Esophagus muscularis mucosa (tissue), 4 donors: Measurements from ENCODE around the gene PRF1. TPM values are rescaled to one million over a fixed set of nuclear protein-coding genes. Genes with fewer than 3 reads are reported as not detected.

Experiments used
- DNase-seq: peaks from one replicate; pipeline ENCODE4 v3.0.0-alpha.2; 2017; ENCODE audit errors: extremely low spot score
- H3K27ac ChIP-seq, 4 donors: fragments of 200-600 bp; sonication (generic); replicated peaks in 1 of 4; 1 replicate in 3 of 4; 2 replicates in 1 of 4; pipeline ENCODE4 v1.5.1; 2016 to 2019; ENCODE audit warnings: mild to moderate bottlenecking in 1 of 4
- H3K27me3 ChIP-seq, 4 donors: fragments of 200-600 bp; sonication (generic); one replicate each; pipeline versions ENCODE4 v1.5.1 to v1.6.0; 2016 to 2019
- H3K36me3 ChIP-seq, 4 donors: fragments of 200-600 bp; sonication (generic); one replicate each; pipeline ENCODE4 v1.5.1; 2016 to 2019
- H3K4me1 ChIP-seq, 4 donors: fragments of 200-600 bp; sonication (generic); one replicate each; pipeline ENCODE4 v1.5.1; 2016 to 2019
- H3K4me3 ChIP-seq, 4 donors: fragments of 200-600 bp; sonication (generic); 1 replicate in 2 of 4; 2 replicates in 2 of 4; pipeline ENCODE4 v1.5.1; 2016 to 2019; ENCODE audit warnings: mild to moderate bottlenecking in 4 of 4, moderate library complexity in 1 of 4
- H3K9me3 ChIP-seq, 4 donors: fragments of 200-600 bp; sonication (generic); 1 replicate in 3 of 4; 2 replicates in 1 of 4; pipeline ENCODE4 v1.5.1; 2016 to 2019
- CTCF ChIP-seq, 3 experiments: fragments of 200-600 bp in 2 of 3; fragments of 450-650 bp in 1 of 3; sonication (generic) in 2 of 3; IDR thresholded peaks; one replicate each; pipeline ENCODE4 v1.5.1; 2017 to 2019; ENCODE audit warnings: antibody characterized with exemption in 3 of 3, mild to moderate bottlenecking in 2 of 3, moderate library complexity in 1 of 3
- EP300 ChIP-seq: sonication (generic); formaldehyde crosslinking; IDR thresholded peaks from one replicate; pipeline ENCODE4 v1.6.1; 2017; ENCODE audit warnings: antibody characterized with exemption
- POLR2A ChIP-seq: fragments of 450-650 bp; IDR thresholded peaks from one replicate; pipeline ENCODE4 v1.6.1; 2017; ENCODE audit warnings: antibody characterized with exemption, moderate library complexity, mild to moderate bottlenecking, low read depth
- POLR2AphosphoS5 ChIP-seq, 2 donors: sonication (generic); formaldehyde crosslinking; IDR thresholded peaks; one replicate each; pipeline ENCODE4 v1.6.1; 2017; ENCODE audit warnings: antibody characterized with exemption in 2 of 2
- WGBS: methylation state at CpG from one replicate; pipeline ENCODE4 v1.1.5; 2018; 5-methylcytosine and 5-hydroxymethylcytosine counted together
- intact Hi-C: fragments of 100-400 bp; cut with DNase I; formaldehyde crosslinking; loops from one replicate; pipeline ENCODE4 v1.15.1; 2023
- total RNA-seq, 4 donors: library from RNA; depleted of rRNA; stranded (reverse); fragments of >200 nt; gene quantifications; one replicate each; pipeline versions ENCODE4 v1.1.0 to v1.2.1, GENCODE V29; 2016

The PRF1 gene
- total RNA-seq, 4 donors from 2014 or later: 1.2 to 15.2 (median 2.4) TPM

- intact Hi-C loops: no loop called here
- no peaks in the 10 kb centered on the region for H3K27me3 ChIP-seq
- DNase-seq: no peak
- no peak overlapping the region for H3K27ac ChIP-seq
- TF ChIP-seq CTCF (IDR thresholded peaks at IDR 0.05) (no peak), EP300 (no peak), POLR2A (no peak), POLR2AphosphoS5 (IDR thresholded peaks at IDR 0.05) (no peak)
- peaks cover 0 to 26% (median 11%) of the 10 kb centered on the region in 4 donors for H3K9me3 ChIP-seq
- no peaks in the 10 kb centered on the region for H3K4me1 ChIP-seq
- 82% methylated on average over 1 of the region's 1 CpG for WGBS
- no peaks in the 10 kb centered on the region for H3K36me3 ChIP-seq
- H3K4me3 ChIP-seq: no peak overlapping the region
Observed at GRCh38 chr10:70629338-70629737, 26.8 kb upstream of the PRF1 start.

GRCh38 chr10:70626056-70626455, 23.5 kb upstream of the PRF1 start:
- Histone ChIP-seq H3K9me3 (peaks cover 0 to 30% (median 11%) of the 10 kb centered on the region in 4 donors), H3K27ac (no peak overlapping the region)
- intact Hi-C loops: no loop called here

GRCh38 chr10:70622981-70623844, 20.7 kb upstream of the PRF1 start:
- no peaks in the 10 kb centered on the region for H3K4me1 ChIP-seq
- peaks cover 0 to 29% (median 18%) of the 10 kb centered on the region in 4 donors for H3K9me3 ChIP-seq
- H3K4me3 ChIP-seq: no peak overlapping the region
- H3K36me3 ChIP-seq: no peaks in the 10 kb centered on the region
- whole genome bisulfite sequencing: 100% methylated on average over 3 of the region's 3 CpGs
- DNase-seq: no peak
- H3K27me3 ChIP-seq: peaks cover 0 to 3% (median 0%) of the 10 kb centered on the region in 4 donors
- H3K27ac ChIP-seq: no peak overlapping the region
- intact Hi-C loops: no loop called here
- no peak for TF ChIP-seq POLR2A
- no peak for TF ChIP-seq EP300
- no peak for TF ChIP-seq CTCF (IDR thresholded peaks at IDR 0.05)
- no peak for TF ChIP-seq POLR2AphosphoS5 (IDR thresholded peaks at IDR 0.05)

More at GRCh38 chr10:70626056-70626455, 23.5 kb upstream of the PRF1 start:
- H3K4me1 ChIP-seq: no peaks in the 10 kb centered on the region
- no peak for DNase-seq
- no peaks in the 10 kb centered on the region for H3K27me3 ChIP-seq
- no peaks in the 10 kb centered on the region for H3K36me3 ChIP-seq
- no peak for TF ChIP-seq CTCF (IDR thresholded peaks at IDR 0.05)
- TF ChIP-seq POLR2AphosphoS5 (IDR thresholded peaks at IDR 0.05): no peak
- TF ChIP-seq POLR2A: no peak
- TF ChIP-seq EP300: no peak
- no peak overlapping the region for H3K4me3 ChIP-seq

GRCh38 chr10:70622541-70622940, 20.0 kb upstream of the PRF1 start:
- Histone ChIP-seq H3K27me3 (peaks cover 0 to 3% (median 0%) of the 10 kb centered on the region in 4 donors), H3K4me1 (no peaks in the 10 kb centered on the region), H3K36me3 (no peaks in the 10 kb centered on the region), H3K9me3 (peaks cover 0 to 23% (median 14%) of the 10 kb centered on the region in 4 donors), H3K27ac (no peak overlapping the region), H3K4me3 (no peak overlapping the region)
- no peak for TF ChIP-seq POLR2A
- TF ChIP-seq CTCF (IDR thresholded peaks at IDR 0.05): no peak
- TF ChIP-seq POLR2AphosphoS5 (IDR thresholded peaks at IDR 0.05): no peak
- 86% methylated on average over 1 of the region's 3 CpGs for whole genome bisulfite sequencing
- no peak for DNase-seq
- intact Hi-C loops: no loop called here
